DLD1 (cell line): ENCODE measurements around the gene BRAF.
"Not testable (repeated sequence)": the region's sequence is repeated elsewhere in the genome, so short reads cannot be mapped to it uniquely, and the experiment has no call there.

Experiments
- in situ Hi-C: cut with HindIII; loops from 2 replicates; pipeline ENCODE4 v1.10.0; 2017; ENCODE audit warnings: low sequenced_read_pairs

Gene BRAF

GRCh38 chr7:140684066-140684950 is 240.4 kb downstream of the BRAF start:
- in situ Hi-C loops: no loop called here

GRCh38 chr7:140683657-140684056 is 241.1 kb downstream of the BRAF start:
- in situ Hi-C loops: no loop called here

GRCh38 chr7:140681766-140682165 is 243.0 kb downstream of the BRAF start:
- in situ Hi-C loops: no loop called here

- in situ Hi-C loops: no loop called here
Measured at GRCh38 chr7:140680886-140681285, 243.8 kb downstream of the BRAF start.

DNA sequence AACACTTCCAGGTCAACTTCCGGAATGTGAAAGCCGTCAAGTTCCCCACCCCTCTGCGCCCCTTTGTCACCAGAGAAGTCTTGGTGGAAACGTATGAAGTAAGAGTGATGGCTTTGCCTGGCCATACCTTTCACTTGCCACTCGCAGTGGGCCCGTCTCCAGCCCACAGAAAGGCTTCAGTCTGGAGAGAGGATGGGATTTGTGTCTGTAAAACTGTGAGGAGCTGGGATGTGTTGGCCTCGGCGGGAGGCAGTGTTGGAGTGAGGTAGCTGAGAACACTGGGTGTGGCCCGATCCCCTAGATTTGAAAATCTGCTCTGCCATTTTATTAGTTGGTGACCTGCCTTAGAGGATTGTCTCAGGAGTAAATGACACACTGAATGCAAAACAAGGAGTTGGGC is 245.5 kb downstream of the BRAF start:
- in situ Hi-C loops: no loop called here

DNA sequence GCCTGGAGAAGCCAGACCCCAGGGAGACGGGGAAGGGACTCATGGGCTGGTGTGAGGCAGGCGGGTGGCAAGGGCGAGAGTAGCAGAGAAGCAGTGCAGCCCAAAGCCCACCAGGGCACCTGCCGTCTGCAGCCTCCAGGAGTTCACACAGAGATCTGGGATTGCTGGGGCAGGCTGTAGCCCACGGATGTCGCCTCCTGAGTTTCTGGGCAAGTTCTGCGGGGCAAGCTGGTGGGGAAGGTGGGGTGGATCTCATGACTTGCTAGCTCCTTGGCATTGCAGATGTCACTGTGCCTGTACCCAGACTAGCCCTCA is 246.0 kb downstream of the BRAF start:
- in situ Hi-C loops: no loop called here

DNA sequence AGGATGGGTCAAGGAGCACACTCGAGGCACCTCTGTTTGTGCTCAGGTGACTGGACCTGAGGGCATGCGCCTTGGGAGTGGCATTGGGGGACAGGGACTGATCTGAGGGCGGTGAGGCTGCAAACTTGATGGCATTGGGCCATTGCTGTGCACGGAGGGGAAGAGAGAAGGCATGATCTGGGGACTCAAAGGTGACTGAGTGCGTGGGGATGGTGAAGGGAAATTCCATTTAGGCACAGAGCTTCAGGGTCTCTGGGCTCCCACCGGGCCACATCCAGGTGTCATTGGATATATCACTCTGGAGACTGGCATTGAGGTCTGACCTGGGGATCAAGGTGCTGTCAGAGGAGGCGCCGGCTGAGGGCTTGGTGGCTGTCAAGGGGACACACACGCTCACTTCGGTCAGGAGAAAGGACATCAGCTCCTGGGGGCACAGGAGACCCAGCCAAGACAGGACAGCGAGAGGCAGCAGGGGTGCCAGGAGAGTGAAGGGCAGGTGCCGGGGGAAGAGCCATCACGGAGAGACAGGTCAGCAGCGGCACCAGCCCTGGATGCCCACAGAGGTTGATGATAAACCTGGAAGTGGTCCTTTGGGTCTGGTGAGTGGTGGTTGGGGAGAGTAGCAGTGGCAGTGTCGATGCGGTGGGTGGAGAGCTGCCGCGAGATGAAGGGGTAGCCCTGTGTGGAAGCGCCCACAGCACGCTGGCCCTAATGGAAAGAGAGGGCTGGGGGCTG is 246.5 kb downstream of the BRAF start:
- in situ Hi-C loops: no loop called here

- in situ Hi-C loops: no loop called here
Measured at GRCh38 chr7:140677496-140677895, 247.2 kb downstream of the BRAF start.

DNA sequence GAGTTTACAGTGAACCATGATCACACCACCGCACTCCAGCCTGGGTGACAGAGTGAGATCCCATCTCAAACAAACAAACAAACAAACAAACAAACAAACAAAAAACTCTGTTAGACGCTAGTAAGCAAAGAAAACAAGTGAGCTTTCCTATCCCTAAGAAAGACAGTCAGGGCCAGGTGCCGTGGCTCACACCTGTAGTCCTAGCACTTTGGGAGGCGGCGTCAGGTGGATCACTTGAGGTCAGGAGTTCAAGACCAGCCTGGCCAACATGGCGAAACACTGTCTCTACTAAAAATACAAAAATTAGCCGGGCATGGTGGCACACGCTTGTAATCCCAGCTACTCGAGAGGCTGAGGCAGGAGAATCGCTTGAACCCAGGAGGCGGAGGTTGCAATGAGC is 247.8 kb downstream of the BRAF start:
- in situ Hi-C loops: not testable (repeated sequence)

- in situ Hi-C loops: no loop called here
Measured at GRCh38 chr7:140676306-140676705, 248.4 kb downstream of the BRAF start.

- in situ Hi-C loops: no loop called here
Measured at GRCh38 chr7:140675726-140676125, 249.0 kb downstream of the BRAF start.

- in situ Hi-C loops: no loop called here
Measured at GRCh38 chr7:140674899-140675701, 249.6 kb downstream of the BRAF start.

GRCh38 chr7:140674356-140674800 is 250.4 kb downstream of the BRAF start:
- in situ Hi-C loops: no loop called here

DNA sequence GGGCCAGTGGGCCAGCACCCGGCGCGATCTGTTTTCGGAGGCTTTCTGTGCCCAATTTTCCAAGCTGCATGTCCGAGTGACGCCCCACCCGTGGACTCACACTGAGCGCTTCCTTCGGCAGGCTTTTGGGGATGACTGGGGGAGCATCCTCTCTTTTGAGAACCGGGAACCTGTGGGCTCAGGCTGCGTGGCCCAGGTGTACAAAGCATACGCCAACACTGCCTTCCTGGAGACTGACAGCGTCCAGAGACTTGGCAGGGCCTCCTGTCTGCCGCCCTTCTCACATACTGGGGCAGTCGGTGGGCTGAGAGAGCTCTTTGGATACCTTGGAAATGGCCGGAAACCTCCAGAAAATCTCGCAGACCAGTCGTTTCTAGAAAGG is 251.0 kb downstream of the BRAF start:
- in situ Hi-C loops: no loop called here

- in situ Hi-C loops: no loop called here
Measured at GRCh38 chr7:140673063-140673773, 251.5 kb downstream of the BRAF start.

DNA sequence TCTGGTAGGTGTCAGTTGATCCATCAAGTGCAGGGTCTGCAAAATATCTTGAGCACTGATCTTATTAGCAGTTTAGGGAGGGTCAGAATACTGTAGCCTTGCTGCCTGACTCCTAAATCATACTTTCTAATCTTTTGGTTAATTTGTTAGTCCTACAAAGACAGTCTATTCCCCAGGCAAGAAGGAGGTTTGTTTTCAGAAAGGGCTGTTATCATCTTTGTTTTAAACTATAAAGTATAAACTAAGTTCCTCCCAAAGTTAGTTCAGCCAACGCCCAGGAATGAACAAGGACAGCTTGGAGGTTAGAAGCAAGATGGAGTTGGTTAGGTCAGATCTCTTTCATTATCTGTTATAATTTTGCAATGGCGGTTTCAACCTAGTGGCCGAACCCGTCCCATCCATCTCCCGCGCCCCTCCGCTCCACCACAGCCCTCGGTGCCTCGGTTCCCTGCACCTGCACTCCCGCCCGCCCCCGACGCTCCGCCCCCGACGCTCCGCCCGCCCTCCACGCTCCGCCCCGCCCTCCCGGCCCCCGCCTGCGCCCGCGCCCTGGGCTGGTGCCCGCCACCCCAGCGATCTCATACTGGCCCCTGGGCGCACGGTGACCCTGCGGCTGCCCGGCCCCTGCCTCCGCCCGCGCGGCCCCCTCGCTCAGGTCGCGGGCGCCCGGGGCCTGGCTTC is 252.2 kb downstream of the BRAF start, which contains the start of gene ADCK2:
TSS of gene ADCK2 (plus strand) at position 564 of the 681 bp plus-strand sequence. CDS start 386 bp downstream, outside the sequence.
- in situ Hi-C loops: no loop called here

GRCh38 chr7:140671966-140672365 is 252.8 kb downstream of the BRAF start:
- in situ Hi-C loops: no loop called here

GRCh38 chr7:140670343-140670935 is 254.3 kb downstream of the BRAF start:
- in situ Hi-C loops: no loop called here

GRCh38 chr7:140669862-140670261 is 254.9 kb downstream of the BRAF start:
- in situ Hi-C loops: not testable (repeated sequence)

DNA sequence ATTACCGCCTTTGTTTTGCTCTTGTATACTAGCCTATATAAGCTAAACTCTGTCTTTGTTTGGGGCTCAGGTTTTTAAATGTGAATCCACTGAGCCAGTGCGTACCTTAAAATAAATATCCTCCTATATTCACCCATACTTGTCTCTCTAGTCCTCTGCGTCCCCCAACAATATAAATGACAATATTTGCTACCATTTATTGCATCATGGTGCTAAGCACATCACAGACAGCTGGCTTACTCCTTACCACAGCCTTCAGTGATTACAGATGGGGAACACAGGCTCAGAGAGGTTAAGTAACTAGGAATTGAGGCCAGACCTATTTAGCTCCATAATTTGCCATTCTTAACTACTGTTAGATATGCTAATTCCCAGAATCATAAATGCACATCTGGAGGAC is 255.4 kb downstream of the BRAF start:
- in situ Hi-C loops: no loop called here
